Glomerular endothelial cell (primary cell): ENCODE data around the gene CES2. TPM values are rescaled to one million over a fixed set of nuclear protein-coding genes. Genes with fewer than 3 reads are reported as not detected.
"Not testable (repeated sequence)": the region's sequence is repeated elsewhere in the genome, so short reads cannot be mapped to it uniquely, and the experiment has no call there.

Experiments used
- DNase-seq: peaks from one replicate; pipeline ENCODE4 v3.0.0-alpha.2; 2011; ENCODE audit warnings: low read depth, low spot score; ENCODE audit errors: extremely low read depth
- total RNA-seq: library from RNA; depleted of rRNA; stranded (reverse); fragments of >200 nt; gene quantifications from 2 replicates; pipeline ENCODE4 v1.2.3, GENCODE V29; 2015

CES2 gene
- 32.6 and 39.3 TPM in 2 replicates for total RNA-seq

- DNase-seq, result no peak
Observed at GRCh38 chr16:66935314-66936011, at the start of gene CES2. Gene CES2 (plus strand): TSS chr16:66935516. CDS start chr16:66935636, 120 bp downstream.

- DNase-seq, result no peak
Observed at GRCh38 chr16:66886321-66886720, 49.0 kb upstream of the CES2 start.

GRCh38 chr16:66886914-66887313, 48.4 kb upstream of the CES2 start:
- no peak for DNase-seq

- DNase-seq, result no peak
Observed at GRCh38 chr16:66888647-66889615, 46.4 kb upstream of the CES2 start.

- no peak for DNase-seq
Observed at GRCh38 chr16:66889622-66890021, 45.7 kb upstream of the CES2 start.

GRCh38 chr16:66890799-66891198, 44.5 kb upstream of the CES2 start:
- DNase-seq, result no peak

- no peak for DNase-seq
Observed at GRCh38 chr16:66891360-66891759, 44.0 kb upstream of the CES2 start.

- no peak for DNase-seq
Observed at GRCh38 chr16:66891797-66892196, 43.5 kb upstream of the CES2 start.

GRCh38 chr16:66894055-66894454, 41.3 kb upstream of the CES2 start:
- no peak for DNase-seq

- no peak for DNase-seq
Observed at GRCh38 chr16:66894948-66895688, 40.2 kb upstream of the CES2 start.

GRCh38 chr16:66895689-66895979, 39.7 kb upstream of the CES2 start:
- DNase-seq, result no peak

GRCh38 chr16:66895999-66896398, 39.3 kb upstream of the CES2 start:
- no peak for DNase-seq

GRCh38 chr16:66896682-66897081, 38.6 kb upstream of the CES2 start:
- DNase-seq, result not testable (repeated sequence)

GRCh38 chr16:66898207-66898606, 37.1 kb upstream of the CES2 start:
- no peak for DNase-seq

- no peak for DNase-seq
Observed at GRCh38 chr16:66898933-66899309, 36.4 kb upstream of the CES2 start.

- no peak for DNase-seq
Observed at GRCh38 chr16:66899310-66899944, 35.9 kb upstream of the CES2 start.

- peak; percentile 27 for DNase-seq
Observed at GRCh38 chr16:66899945-66900710, 35.2 kb upstream of the CES2 start.

- DNase-seq, result no peak
Observed at GRCh38 chr16:66900721-66901441, 34.4 kb upstream of the CES2 start.

- DNase-seq, result no peak
Observed at GRCh38 chr16:66901626-66902025, 33.7 kb upstream of the CES2 start.
